NCI-H2107 treated with DMSO at 0.1 percent for 48 hours (cell line): ENCODE measurements around the gene MAP3K15.

Source experiments
- DNase-seq: peaks from one replicate; lab custom pipeline; 2025; ENCODE audit not compliant: unreplicated experiment; lab: John Stamatoyannopoulos, UW

MAP3K15 gene

DNA sequence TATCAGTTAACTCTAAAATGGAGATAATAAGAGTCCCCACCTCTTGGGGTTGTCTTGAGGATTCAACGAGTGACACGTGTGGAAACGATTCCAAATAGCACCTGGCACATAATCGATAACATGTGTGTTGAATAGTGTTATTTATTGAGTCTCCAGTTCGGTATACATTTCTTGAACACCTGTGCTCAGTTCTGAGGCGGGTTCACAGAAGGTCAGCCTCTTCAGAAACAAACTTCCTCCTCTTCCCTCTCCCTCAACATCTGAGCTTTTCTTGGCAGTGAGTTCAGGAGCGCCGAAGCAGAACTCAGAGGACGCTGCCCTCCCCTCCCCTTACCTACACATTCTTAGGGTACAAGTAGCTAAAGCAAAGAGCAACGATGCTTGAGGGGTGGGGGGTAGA lies 170.6 kb downstream of the MAP3K15 start:
- no peak for DNase-seq

DNA sequence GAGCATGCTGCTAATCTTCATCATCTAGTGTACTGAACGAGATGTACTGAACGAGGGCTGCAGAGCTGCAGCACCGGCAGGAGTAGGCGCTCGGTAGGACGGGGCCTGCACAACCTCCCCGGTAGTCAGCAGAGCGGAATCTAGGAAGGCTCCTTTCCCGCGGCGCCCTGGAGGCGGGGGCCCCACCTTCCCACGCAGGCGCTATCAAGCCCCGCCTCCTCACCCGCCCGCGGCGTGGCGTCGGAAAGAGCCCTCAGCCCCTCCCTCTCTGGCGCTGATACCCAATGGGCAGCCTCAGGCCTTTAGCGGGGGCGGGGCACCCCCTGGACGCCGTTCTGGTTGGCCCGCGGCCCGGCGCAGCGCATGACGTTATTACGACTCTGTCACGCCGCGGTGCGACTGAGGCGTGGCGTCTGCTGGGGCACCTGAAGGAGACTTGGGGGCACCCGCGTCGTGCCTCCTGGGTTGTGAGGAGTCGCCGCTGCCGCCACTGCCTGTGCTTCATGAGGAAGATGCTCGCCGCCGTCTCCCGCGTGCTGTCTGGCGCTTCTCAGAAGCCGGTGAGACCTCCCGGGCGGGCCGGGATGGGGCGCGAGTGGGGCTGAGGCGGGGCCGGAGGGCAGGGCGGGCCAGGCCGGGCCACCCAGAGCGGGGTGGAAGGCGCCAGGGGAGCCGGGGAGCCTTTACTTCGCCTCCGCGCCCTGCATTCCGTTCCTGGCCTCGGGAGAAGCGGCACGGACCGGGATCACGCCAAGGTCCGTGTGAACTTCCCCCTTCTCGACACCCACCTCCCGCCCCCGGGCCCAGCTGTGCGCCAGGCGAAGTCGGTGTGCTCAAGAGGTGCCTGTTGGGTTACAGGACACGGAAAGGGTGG lies 171.5 kb downstream of the MAP3K15 start, which contains the start of gene PDHA1:
PDHA1 (plus strand) TSS at position 393 of the 874 bp plus-strand sequence; CDS start at position 504, 111 bp downstream.
- DNase-seq, result peak; percentile 86

DNA sequence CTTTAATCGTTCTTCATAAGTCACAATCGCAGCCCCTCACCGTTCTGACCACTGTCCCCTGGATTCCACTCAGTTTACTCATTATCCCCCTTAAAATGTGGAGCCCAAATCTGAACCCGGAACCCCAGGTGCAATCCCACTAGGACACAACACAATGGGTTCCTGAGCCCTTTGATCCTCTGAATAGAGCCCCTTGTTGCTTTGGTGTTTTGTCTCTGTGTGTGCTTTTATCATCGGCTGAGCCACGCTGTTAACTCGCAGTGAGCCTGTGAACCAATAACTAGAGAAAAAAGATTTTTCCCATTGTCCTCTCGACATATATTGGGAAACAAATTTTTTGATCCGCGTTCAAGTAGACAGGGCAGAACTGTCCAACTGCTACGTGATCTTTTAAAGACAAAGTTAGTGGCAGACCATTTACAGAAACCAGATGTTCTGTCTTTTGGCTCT lies 172.2 kb downstream of the MAP3K15 start:
- no peak for DNase-seq

DNA sequence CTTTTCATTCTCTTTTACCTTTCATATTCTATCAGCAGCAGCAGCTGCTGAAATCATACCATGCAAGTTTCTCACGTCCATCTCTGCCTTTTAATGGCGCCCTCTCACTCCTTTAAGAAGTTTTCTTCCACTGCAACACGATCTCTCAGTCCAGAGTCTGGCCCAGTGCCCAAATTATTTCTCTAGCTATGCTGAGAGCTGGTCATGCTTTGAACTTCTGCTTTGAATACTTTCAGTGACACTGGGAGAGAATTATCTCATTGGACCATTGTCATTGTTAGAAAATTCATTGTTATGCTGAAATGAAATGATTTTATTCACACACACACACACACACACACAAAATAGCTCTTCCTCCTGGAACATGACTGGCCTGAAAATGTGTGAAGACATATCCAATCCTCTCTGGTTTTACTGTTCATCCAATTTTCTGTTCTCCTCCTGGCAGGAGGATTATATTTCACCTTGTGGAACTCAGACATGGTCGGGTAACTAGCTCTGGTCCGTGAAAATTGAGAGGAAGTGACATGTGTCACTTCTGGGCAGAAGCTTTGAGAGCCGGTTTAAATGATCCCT lies 172.9 kb downstream of the MAP3K15 start:
- no peak for DNase-seq

DNA sequence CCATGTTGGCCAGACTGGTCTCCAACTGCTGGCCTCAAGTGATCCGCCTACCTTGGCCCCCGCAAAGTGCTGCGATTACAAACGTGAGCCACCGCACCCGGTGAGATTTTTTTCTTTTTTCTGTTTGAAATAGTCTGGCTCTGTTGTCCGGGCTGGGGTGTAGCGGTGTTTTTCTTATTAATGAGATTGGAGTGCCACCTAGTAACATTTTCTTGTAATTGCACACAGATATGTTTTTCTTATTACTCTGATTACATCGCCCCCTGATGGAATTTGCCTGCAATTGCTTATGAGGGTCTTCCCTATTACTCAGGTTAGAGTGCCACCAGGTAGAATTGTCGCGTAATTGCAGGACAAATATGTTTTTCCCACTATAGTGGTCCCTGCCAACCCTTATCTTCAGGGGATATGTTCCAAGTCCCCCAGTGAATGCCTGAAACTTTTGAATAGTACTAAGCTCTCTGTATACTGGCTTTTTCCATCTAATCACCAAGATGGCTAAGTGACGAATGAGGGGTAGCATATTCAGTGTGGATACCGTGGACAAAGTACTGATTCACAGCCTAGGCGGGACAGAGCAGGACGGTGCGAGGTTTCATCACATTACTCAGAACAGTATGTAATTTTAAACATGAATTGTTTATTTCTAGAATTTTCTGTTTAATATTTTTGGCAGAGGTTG lies 180.2 kb downstream of the MAP3K15 start:
- DNase-seq, result no peak

DNA sequence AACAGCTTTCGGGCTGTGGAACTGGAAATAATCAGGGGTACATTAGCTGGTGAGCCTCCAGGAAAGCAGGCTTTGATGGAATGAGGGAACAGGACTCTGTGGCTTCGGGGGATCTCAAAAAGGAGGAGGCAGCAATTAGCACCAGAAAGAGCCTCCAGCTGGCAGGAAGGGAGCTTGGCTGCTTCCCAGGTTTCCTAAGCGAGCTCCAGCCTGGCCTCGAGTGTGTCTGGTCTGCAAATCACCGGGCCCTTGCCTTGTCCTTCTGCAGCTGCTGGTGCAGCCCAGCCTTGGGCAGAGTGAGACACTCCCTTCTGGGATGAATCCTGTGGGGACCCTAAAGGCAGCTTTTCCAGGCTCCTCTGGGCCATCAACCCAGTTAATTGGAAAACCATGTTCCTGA lies 182.3 kb downstream of the MAP3K15 start:
- DNase-seq, result no peak

DNA sequence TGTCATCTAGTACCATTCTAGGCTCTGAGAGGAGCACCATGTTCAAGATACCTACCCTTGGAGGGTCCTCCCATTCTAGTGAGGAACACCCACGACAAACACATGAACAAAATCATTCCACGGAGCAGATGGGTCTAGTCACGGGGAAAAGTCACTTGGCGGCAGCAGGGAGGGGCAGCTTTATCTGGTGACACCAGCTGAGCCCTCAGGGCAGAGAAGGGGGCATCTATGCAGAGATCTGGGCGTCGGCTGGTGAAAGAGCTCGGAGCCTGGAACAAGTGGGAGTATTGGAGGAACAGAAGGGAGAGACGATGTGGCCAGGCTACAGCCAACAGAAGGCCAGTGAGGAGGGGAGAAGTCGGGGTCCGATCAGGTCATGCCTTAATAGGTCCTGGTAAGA lies 183.5 kb downstream of the MAP3K15 start:
- DNase-seq, result no peak

DNA sequence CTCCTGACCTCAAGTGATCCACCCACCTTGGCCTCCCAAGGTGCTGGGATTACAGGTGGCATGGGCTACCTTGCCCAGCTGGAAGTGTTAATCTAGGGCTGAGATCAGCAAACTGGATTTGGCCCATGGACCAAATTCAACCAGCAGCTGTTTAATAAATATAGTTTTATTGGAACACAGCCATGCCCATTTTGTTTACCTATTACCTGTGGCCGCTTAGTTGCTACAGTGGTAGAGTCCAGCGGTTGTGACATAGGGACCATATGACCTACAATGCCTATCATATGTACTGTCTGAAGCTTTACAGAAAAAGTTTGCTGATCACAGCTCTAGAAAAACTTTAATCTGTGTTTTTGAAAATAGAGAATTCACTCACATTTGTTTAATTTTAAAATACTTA lies 188.7 kb downstream of the MAP3K15 start:
- DNase-seq, result no peak
